ENCODE results near the gene ATL2. TPM values are rescaled to one million over a fixed set of nuclear protein-coding genes. Genes with fewer than 3 reads are reported as not detected.
A peak's percentile ranks its signal among the peaks of the same experiment; 100 is the strongest.
"Not testable (repeated sequence)": the region's sequence is repeated elsewhere in the genome, so short reads cannot be mapped to it uniquely, and the experiment has no call there.

ATL2 gene
- total and polyA plus RNA-seq, 7 experiments from 2014 or later, result 18.8 to 59.5 (median 49.0) TPM

DNA sequence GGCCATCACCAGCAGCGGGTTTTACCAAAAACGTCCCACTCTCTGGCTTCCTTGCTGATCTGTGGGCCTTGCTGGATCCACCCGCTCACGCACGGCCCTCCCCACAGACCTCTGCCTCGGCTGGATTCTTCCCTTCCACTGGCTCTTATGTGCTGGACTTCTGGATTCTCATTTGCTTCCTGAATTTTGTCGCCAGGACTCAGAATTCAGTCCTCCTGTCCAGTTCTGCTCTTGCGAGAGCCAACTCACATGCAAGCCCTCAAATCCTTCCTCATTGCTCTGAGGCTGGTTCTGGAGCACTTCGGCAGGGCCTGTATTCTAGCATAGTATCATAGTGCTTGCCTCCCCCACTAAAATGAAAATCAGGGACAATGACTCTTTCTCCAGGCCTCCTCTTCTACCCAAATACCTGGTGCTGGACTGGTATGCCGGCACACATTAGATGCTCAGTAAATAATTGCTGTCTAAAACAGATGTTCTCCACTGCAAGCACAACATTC lies 115.5 kb downstream of the ATL2 start:
- CTCF ChIA-PET, result no interaction called here
- Mint-ChIP-seq H3K4me1 (peaks cover 0 to 22% (median 5%) of the 10 kb centered on the region in 7 donors), H3K27ac (peak overlapping the region in 1 of 9 donors; percentile 2)

DNA sequence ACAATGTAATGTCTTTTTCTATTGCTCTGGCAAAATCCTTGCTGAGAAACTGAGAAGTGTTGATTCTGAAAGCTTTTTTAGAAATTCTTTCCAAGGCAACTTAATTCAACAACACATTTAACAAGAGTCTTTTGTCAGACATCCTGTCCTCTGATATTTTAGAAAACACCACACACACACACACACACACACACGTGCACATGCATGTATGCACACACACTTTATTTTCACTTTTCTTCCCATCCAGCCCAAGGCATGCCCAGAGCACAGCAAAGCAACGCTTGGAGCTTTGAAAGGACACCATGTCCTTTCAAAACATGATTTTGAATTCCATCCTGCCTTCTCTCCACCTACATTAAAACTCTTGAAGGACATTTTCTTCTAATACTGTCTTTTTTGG lies 116.1 kb downstream of the ATL2 start:
- Histone ChIP-seq H3K36me3 (ENCODE audit: control insufficient read depth in 2 of 3, insufficient read depth in 3 of 3, low read length in 3 of 3) (no peaks in the 10 kb centered on the region), H3K4me1 (ENCODE audit: control insufficient read depth in 2 of 2, insufficient read depth in 2 of 2, low read length in 2 of 2) (no peaks in the 10 kb centered on the region), H3K27ac (ENCODE audit: low read depth, low read length) (no peak overlapping the region), H3K27me3 (ENCODE audit: control insufficient read depth in 2 of 2, insufficient read depth in 2 of 2, low read length in 2 of 2) (no peaks in the 10 kb centered on the region), H3K9me3 (ENCODE audit: control insufficient read depth in 2 of 3, low read length in 3 of 3) (no peaks in the 10 kb centered on the region), H3K4me3 (ENCODE audit: low read length) (no peak overlapping the region)
- ChIA-PET POLR2A (interaction anchor here (0.8 kb wide), 1 partner anchor 52 kb away, joined by 3 read pairs; no protein-coding TSS in a partner anchor), CTCF (no interaction called here)
- peaks cover 0 to 16% (median 9%) of the 10 kb centered on the region in 5 donors for H3K27me3 Mint-ChIP-seq
- H3K4me1 Mint-ChIP-seq, result peaks cover 0 to 19% (median 4%) of the 10 kb centered on the region in 7 donors
- peaks cover 0 to 6% (median 0%) of the 10 kb centered on the region in 11 donors for H3K9me3 Mint-ChIP-seq
- ATAC-seq, result no peak
- no peaks in the 10 kb centered on the region for H3K36me3 Mint-ChIP-seq
- no peak overlapping the region for H3K4me3 Mint-ChIP-seq
- intact Hi-C loops (cut with micrococcal nuclease), result no loop called here
- no peak overlapping the region for H3K27ac Mint-ChIP-seq
- no peak for DNase-seq

More for the DNA sequence above, 115.5 kb downstream of the ATL2 start:
- no peaks in the 10 kb centered on the region for H3K27me3 ChIP-seq (ENCODE audit: control insufficient read depth in 2 of 2, insufficient read depth in 2 of 2, low read length in 2 of 2)
- no peaks in the 10 kb centered on the region for H3K9me3 ChIP-seq (ENCODE audit: control insufficient read depth in 2 of 3, low read length in 3 of 3)
- Mint-ChIP-seq H3K9me3 (peaks cover 0 to 9% (median 0%) of the 10 kb centered on the region in 11 donors), H3K4me3 (peak overlapping the region in 1 of 10 donors; percentile 37), H3K36me3 (no peaks in the 10 kb centered on the region), H3K27me3 (peaks cover 0 to 14% (median 7%) of the 10 kb centered on the region in 5 donors)
- DNase-seq (no peak), ATAC-seq (no peak)
- H3K27ac ChIP-seq (ENCODE audit: low read depth, low read length), result no peak overlapping the region
- no peak overlapping the region for H3K4me3 ChIP-seq (ENCODE audit: low read length)
- POLR2A ChIA-PET, result no interaction called here
- H3K36me3 ChIP-seq (ENCODE audit: control insufficient read depth in 2 of 3, insufficient read depth in 3 of 3, low read length in 3 of 3), result no peaks in the 10 kb centered on the region
- intact Hi-C loops (cut with micrococcal nuclease), result no loop called here
- no peaks in the 10 kb centered on the region for H3K4me1 ChIP-seq (ENCODE audit: control insufficient read depth in 2 of 2, insufficient read depth in 2 of 2, low read length in 2 of 2)

DNA sequence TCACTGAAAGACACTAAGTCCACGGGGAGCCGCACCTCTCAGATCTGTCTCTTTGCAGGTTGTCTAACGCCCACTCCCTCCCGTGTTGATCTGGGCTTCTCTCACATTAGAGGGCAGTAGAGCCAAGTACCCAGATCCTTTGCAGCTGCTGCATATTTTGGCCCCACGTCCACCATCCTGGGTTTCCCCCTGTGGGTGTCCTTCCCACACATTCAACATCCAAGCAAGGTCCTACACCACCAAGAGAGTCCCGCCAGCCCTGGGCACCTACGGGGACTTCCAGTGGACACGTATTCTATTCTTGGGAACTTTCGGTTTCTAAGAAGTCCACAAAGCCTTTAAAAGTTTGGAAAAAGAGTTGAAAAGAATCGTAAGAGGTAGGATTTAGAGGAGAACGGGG lies 116.6 kb downstream of the ATL2 start:
- H3K4me3 ChIP-seq (ENCODE audit: low read length), result no peak overlapping the region
- no peaks in the 10 kb centered on the region for H3K36me3 ChIP-seq (ENCODE audit: control insufficient read depth in 2 of 3, insufficient read depth in 3 of 3, low read length in 3 of 3)
- H3K27me3 ChIP-seq (ENCODE audit: control insufficient read depth in 2 of 2, insufficient read depth in 2 of 2, low read length in 2 of 2), result no peaks in the 10 kb centered on the region
- ATAC-seq (no peak), DNase-seq (no peak)
- H3K9me3 ChIP-seq (ENCODE audit: control insufficient read depth in 2 of 3, low read length in 3 of 3), result no peaks in the 10 kb centered on the region
- no peaks in the 10 kb centered on the region for H3K36me3 Mint-ChIP-seq
- H3K4me3 Mint-ChIP-seq, result peak overlapping the region in 2 of 10 donors; percentile 19 to 37
- ChIA-PET POLR2A (interaction anchor here (0.8 kb wide), 1 partner anchor 53 kb away, joined by 3 read pairs; no protein-coding TSS in a partner anchor), CTCF (no interaction called here)
- no peak overlapping the region for H3K27ac Mint-ChIP-seq
- H3K4me1 Mint-ChIP-seq, result peaks cover 0 to 19% (median 4%) of the 10 kb centered on the region in 7 donors
- peaks cover 0 to 3% (median 0%) of the 10 kb centered on the region in 11 donors for H3K9me3 Mint-ChIP-seq
- intact Hi-C loops (cut with micrococcal nuclease), result no loop called here
- H3K27me3 Mint-ChIP-seq, result peaks cover 0 to 16% (median 10%) of the 10 kb centered on the region in 5 donors
- H3K27ac ChIP-seq (ENCODE audit: low read depth, low read length), result no peak overlapping the region
- H3K4me1 ChIP-seq (ENCODE audit: control insufficient read depth in 2 of 2, insufficient read depth in 2 of 2, low read length in 2 of 2), result no peaks in the 10 kb centered on the region

DNA sequence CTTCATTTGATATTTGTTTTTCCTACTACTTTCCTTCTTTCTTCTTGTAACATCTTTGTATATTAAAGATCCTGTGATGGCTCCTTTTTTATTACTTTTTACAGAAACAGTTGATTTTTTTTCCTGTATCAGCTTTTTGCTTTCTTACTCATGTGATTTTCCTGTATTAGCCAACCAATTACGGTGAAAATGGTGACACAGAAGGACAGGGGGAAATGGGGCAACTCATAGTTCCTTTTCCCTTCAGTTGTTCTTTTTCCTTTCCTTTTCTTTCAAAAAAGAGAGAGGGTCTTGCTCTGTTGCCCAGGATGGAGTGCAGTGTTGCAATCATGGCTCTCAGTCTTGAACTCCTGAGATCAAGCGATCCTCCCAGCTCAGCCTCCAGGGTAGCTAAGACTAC lies 117.8 kb downstream of the ATL2 start:
- Histone ChIP-seq H3K9me3 (ENCODE audit: control insufficient read depth in 2 of 3, low read length in 3 of 3) (no peaks in the 10 kb centered on the region), H3K36me3 (ENCODE audit: control insufficient read depth in 2 of 3, insufficient read depth in 3 of 3, low read length in 3 of 3) (no peaks in the 10 kb centered on the region), H3K27ac (ENCODE audit: low read depth, low read length) (no peak overlapping the region), H3K4me1 (ENCODE audit: control insufficient read depth in 2 of 2, insufficient read depth in 2 of 2, low read length in 2 of 2) (no peaks in the 10 kb centered on the region), H3K27me3 (ENCODE audit: control insufficient read depth in 2 of 2, insufficient read depth in 2 of 2, low read length in 2 of 2) (no peaks in the 10 kb centered on the region), H3K4me3 (ENCODE audit: low read length) (no peak overlapping the region)
- no peak for ATAC-seq
- CTCF ChIA-PET, result no interaction called here
- Mint-ChIP-seq H3K27ac (no peak overlapping the region), H3K27me3 (peaks cover 0 to 19% (median 10%) of the 10 kb centered on the region in 5 donors), H3K9me3 (no peaks in the 10 kb centered on the region), H3K4me1 (peaks cover 0 to 19% (median 4%) of the 10 kb centered on the region in 7 donors), H3K4me3 (no peak overlapping the region), H3K36me3 (no peaks in the 10 kb centered on the region)
- POLR2A ChIA-PET, result no interaction called here
- intact Hi-C loops (cut with micrococcal nuclease), result no loop called here
- no peak for DNase-seq

DNA sequence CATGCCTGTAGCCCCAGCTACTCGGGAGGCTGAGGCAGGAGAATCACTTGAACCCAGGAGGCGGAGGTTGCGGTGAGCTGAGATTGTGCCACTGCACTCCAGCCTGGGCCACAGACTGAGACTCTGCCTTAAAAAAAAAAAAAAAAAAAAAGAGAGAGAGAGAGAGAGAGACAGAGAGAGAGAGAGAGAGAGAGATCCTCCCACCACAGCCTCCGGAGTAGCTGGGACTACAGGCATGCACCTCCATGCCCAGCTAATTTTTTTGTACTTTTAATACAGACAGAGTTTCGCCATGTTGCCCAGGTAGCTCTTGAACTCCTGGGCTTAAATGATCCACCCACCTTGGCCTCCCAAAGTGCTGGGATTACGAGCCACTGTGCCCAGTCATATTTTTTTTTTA lies 119.4 kb downstream of the ATL2 start:
- H3K4me3 ChIP-seq (ENCODE audit: low read length); H3K27me3 ChIP-seq (ENCODE audit: control insufficient read depth in 2 of 2, insufficient read depth in 2 of 2, low read length in 2 of 2); H3K36me3 ChIP-seq (ENCODE audit: control insufficient read depth in 2 of 3, insufficient read depth in 3 of 3, low read length in 3 of 3); CTCF ChIA-PET; H3K4me1 ChIP-seq (ENCODE audit: control insufficient read depth in 2 of 2, insufficient read depth in 2 of 2, low read length in 2 of 2); H3K36me3 Mint-ChIP-seq; H3K9me3 Mint-ChIP-seq; H3K4me3 Mint-ChIP-seq; H3K27ac ChIP-seq (ENCODE audit: low read depth, low read length); H3K27ac Mint-ChIP-seq; DNase-seq; POLR2A ChIA-PET; intact Hi-C loops (cut with micrococcal nuclease); H3K9me3 ChIP-seq (ENCODE audit: control insufficient read depth in 2 of 3, low read length in 3 of 3); ATAC-seq: not testable (repeated sequence)
- Mint-ChIP-seq H3K4me1 (peaks cover 0 to 19% (median 4%) of the 10 kb centered on the region in 7 donors), H3K27me3 (peaks cover 0 to 21% (median 10%) of the 10 kb centered on the region in 5 donors)

DNA sequence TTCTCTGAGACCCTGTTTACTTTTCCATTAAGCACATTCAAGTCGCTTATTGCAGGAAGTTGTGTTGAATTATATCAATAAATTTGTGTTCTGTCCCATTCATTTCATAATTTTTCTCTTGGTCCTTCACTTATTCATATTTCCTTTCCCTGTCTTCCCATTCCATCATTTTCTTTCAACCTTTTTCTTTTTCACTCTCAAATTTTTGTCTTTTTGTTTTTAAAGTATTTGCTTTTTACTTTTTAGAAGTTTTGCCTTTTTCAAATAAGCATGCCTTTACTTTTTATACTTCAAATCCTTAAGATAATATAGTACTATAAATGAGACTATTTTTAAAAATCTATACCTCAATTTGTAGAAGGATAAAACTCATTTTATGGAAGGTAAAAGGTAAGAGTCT lies 120.5 kb downstream of the ATL2 start:
- Mint-ChIP-seq H3K27ac (peak overlapping the region in 1 of 9 donors; percentile 63), H3K9me3 (no peaks in the 10 kb centered on the region), H3K4me3 (no peak overlapping the region), H3K27me3 (peaks cover 0 to 21% (median 10%) of the 10 kb centered on the region in 5 donors), H3K4me1 (peaks cover 0 to 11% (median 2%) of the 10 kb centered on the region in 7 donors), H3K36me3 (no peaks in the 10 kb centered on the region)
- Histone ChIP-seq H3K27ac (ENCODE audit: low read depth, low read length) (no peak overlapping the region), H3K9me3 (ENCODE audit: control insufficient read depth in 2 of 3, low read length in 3 of 3) (no peaks in the 10 kb centered on the region), H3K36me3 (ENCODE audit: control insufficient read depth in 2 of 3, insufficient read depth in 3 of 3, low read length in 3 of 3) (no peaks in the 10 kb centered on the region), H3K4me1 (ENCODE audit: control insufficient read depth in 2 of 2, insufficient read depth in 2 of 2, low read length in 2 of 2) (no peaks in the 10 kb centered on the region), H3K4me3 (ENCODE audit: low read length) (no peak overlapping the region), H3K27me3 (ENCODE audit: control insufficient read depth in 2 of 2, insufficient read depth in 2 of 2, low read length in 2 of 2) (no peaks in the 10 kb centered on the region)
- intact Hi-C loops (cut with micrococcal nuclease), result no loop called here
- ChIA-PET POLR2A (no interaction called here), CTCF (no interaction called here)
- ATAC-seq, result no peak
- no peak for DNase-seq

DNA sequence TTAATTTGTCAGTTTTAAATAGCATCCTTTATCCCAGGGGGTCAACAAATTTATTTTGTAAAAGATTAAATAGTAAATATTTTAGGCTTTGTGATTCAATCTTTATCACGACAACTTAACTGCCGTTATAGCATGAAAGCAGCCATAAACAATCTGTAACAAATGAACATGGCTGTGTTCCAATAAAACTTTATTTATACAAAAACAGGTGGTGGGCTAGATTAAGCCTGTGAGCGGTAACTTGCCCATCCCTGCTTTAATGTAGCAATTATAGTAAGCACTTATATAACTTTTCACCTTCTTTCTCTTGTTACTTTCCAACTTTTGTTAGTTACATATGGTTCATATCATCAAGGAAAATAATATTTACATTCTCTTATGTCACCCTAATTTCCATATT lies 121.9 kb downstream of the ATL2 start:
- Histone ChIP-seq H3K27me3 (ENCODE audit: control insufficient read depth in 2 of 2, insufficient read depth in 2 of 2, low read length in 2 of 2) (no peaks in the 10 kb centered on the region), H3K4me3 (ENCODE audit: low read length) (no peak overlapping the region), H3K4me1 (ENCODE audit: control insufficient read depth in 2 of 2, insufficient read depth in 2 of 2, low read length in 2 of 2) (no peaks in the 10 kb centered on the region), H3K27ac (ENCODE audit: low read depth, low read length) (no peak overlapping the region), H3K9me3 (ENCODE audit: control insufficient read depth in 2 of 3, low read length in 3 of 3) (no peaks in the 10 kb centered on the region), H3K36me3 (ENCODE audit: control insufficient read depth in 2 of 3, insufficient read depth in 3 of 3, low read length in 3 of 3) (no peaks in the 10 kb centered on the region)
- intact Hi-C loops (cut with micrococcal nuclease), result no loop called here
- H3K36me3 Mint-ChIP-seq, result no peaks in the 10 kb centered on the region
- H3K27me3 Mint-ChIP-seq, result peaks cover 0 to 19% (median 10%) of the 10 kb centered on the region in 5 donors
- CTCF ChIA-PET, result no interaction called here
- ATAC-seq (no peak), DNase-seq (no peak)
- no peaks in the 10 kb centered on the region for H3K9me3 Mint-ChIP-seq
- H3K27ac Mint-ChIP-seq, result no peak overlapping the region
- H3K4me3 Mint-ChIP-seq, result no peak overlapping the region
- POLR2A ChIA-PET, result no interaction called here
- no peaks in the 10 kb centered on the region for H3K4me1 Mint-ChIP-seq

Measured in naive thymus-derived CD4-positive, alpha-beta T cell (primary cell).